ENCODE results near the gene PRLH. TPM values are rescaled to one million over a fixed set of nuclear protein-coding genes. Genes with fewer than 3 reads are reported as not detected.

PRLH gene
- total and polyA plus RNA-seq, 2 of the 13 experiments (the other 11 are each of a cell fraction or from before 2014, with no cell fraction given): not detected

DNA sequence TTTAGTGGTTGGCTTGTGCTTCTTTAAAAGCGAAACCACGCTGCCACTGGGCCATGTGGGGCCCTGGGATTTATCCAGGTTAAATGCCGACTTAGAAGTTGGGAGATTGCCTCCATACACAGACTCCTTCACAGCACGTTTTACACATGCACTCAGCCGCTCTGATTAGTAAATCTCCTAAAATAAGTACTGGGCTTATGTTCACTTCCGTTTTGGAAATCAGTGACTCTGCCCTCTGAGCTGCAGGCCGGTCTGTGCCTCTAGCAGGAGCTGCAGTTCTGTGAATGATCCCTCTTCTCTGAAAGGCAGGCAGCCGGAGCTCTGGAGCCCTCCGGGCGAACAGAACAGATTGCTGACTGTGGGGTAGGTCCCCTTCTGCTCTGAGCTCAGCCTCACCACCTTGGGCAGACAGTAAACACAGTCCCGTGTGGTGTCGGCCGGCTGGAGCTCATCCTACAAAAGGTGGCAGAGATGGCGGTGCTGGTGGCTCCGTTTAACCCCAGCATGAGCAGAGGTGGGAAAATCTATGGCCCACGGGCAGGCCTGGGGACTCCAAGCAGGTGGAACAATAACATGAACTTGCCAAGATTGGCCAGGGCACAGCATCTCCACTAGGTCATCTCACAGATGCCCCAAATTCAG, 34.0 kb downstream of the PRLH start (continued):
- TF ChIP-seq, protein P1, sequence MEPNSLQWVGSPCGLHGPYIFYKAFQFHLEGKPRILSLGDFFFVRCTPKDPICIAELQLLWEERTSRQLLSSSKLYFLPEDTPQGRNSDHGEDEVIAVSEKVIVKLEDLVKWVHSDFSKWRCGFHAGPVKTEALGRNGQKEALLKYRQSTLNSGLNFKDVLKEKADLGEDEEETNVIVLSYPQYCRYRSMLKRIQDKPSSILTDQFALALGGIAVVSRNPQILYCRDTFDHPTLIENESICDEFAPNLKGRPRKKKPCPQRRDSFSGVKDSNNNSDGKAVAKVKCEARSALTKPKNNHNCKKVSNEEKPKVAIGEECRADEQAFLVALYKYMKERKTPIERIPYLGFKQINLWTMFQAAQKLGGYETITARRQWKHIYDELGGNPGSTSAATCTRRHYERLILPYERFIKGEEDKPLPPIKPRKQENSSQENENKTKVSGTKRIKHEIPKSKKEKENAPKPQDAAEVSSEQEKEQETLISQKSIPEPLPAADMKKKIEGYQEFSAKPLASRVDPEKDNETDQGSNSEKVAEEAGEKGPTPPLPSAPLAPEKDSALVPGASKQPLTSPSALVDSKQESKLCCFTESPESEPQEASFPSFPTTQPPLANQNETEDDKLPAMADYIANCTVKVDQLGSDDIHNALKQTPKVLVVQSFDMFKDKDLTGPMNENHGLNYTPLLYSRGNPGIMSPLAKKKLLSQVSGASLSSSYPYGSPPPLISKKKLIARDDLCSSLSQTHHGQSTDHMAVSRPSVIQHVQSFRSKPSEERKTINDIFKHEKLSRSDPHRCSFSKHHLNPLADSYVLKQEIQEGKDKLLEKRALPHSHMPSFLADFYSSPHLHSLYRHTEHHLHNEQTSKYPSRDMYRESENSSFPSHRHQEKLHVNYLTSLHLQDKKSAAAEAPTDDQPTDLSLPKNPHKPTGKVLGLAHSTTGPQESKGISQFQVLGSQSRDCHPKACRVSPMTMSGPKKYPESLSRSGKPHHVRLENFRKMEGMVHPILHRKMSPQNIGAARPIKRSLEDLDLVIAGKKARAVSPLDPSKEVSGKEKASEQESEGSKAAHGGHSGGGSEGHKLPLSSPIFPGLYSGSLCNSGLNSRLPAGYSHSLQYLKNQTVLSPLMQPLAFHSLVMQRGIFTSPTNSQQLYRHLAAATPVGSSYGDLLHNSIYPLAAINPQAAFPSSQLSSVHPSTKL (CRISPR knock-in tag; IDR thresholded peaks at IDR 0.05): 0 out of 2 replicates have a peak, but pooled peaks have one; percentile 46
- TF ChIP-seq ZNF44 (CRISPR knock-in tag; IDR thresholded peaks at IDR 0.05) (no peak), TCF7L2 (IDR thresholded peaks at IDR 0.05; ENCODE audit: low read depth, low read length) (no peak), ZNF317 (CRISPR knock-in tag; IDR thresholded peaks at IDR 0.05) (no peak), ZNF232 (CRISPR knock-in tag; IDR thresholded peaks at IDR 0.05; ENCODE audit: borderline replicate concordance) (peak; percentile 60; the same call in 1 of the 2 replicates), YEATS4 (CRISPR knock-in tag; IDR thresholded peaks at IDR 0.05; ENCODE audit: borderline replicate concordance) (peak; percentile 65; the same call in 1 of the 2 replicates)
- TF ChIP-seq, protein P2, sequence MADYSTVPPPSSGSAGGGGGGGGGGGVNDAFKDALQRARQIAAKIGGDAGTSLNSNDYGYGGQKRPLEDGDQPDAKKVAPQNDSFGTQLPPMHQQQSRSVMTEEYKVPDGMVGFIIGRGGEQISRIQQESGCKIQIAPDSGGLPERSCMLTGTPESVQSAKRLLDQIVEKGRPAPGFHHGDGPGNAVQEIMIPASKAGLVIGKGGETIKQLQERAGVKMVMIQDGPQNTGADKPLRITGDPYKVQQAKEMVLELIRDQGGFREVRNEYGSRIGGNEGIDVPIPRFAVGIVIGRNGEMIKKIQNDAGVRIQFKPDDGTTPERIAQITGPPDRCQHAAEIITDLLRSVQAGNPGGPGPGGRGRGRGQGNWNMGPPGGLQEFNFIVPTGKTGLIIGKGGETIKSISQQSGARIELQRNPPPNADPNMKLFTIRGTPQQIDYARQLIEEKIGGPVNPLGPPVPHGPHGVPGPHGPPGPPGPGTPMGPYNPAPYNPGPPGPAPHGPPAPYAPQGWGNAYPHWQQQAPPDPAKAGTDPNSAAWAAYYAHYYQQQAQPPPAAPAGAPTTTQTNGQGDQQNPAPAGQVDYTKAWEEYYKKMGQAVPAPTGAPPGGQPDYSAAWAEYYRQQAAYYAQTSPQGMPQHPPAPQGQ (CRISPR knock-in tag; IDR thresholded peaks at IDR 0.05; ENCODE audit: borderline replicate concordance): no peak
- TF ChIP-seq, protein P3, sequence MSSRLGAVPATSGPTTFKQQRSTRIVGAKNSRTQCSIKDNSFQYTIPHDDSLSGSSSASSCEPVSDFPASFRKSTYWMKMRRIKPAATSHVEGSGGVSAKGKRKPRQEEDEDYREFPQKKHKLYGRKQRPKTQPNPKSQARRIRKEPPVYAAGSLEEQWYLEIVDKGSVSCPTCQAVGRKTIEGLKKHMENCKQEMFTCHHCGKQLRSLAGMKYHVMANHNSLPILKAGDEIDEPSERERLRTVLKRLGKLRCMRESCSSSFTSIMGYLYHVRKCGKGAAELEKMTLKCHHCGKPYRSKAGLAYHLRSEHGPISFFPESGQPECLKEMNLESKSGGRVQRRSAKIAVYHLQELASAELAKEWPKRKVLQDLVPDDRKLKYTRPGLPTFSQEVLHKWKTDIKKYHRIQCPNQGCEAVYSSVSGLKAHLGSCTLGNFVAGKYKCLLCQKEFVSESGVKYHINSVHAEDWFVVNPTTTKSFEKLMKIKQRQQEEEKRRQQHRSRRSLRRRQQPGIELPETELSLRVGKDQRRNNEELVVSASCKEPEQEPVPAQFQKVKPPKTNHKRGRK (CRISPR knock-in tag; IDR thresholded peaks at IDR 0.05): peak; percentile 53; the same call in 1 of the 2 replicates
- TF ChIP-seq, protein P4, sequence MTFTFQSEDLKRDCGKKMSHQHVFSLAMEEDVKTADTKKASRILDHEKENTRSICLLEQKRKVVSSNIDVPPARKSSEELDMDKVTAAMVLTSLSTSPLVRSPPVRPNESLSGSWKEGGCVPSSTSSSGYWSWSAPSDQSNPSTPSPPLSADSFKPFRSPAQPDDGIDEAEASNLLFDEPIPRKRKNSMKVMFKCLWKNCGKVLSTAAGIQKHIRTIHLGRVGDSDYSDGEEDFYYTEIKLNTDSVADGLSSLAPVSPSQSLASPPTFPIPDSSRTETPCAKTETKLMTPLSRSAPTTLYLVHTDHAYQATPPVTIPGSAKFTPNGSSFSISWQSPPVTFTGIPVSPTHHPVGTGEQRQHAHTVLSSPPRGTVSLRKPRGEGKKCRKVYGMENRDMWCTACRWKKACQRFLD (CRISPR knock-in tag; IDR thresholded peaks at IDR 0.05; ENCODE audit: borderline replicate concordance): 0 out of 2 replicates have a peak, but pooled peaks have one; percentile 66
- TF ChIP-seq, protein P5, sequence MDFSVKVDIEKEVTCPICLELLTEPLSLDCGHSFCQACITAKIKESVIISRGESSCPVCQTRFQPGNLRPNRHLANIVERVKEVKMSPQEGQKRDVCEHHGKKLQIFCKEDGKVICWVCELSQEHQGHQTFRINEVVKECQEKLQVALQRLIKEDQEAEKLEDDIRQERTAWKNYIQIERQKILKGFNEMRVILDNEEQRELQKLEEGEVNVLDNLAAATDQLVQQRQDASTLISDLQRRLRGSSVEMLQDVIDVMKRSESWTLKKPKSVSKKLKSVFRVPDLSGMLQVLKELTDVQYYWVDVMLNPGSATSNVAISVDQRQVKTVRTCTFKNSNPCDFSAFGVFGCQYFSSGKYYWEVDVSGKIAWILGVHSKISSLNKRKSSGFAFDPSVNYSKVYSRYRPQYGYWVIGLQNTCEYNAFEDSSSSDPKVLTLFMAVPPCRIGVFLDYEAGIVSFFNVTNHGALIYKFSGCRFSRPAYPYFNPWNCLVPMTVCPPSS (IDR thresholded peaks at IDR 0.05): no peak
